ENCODE results near the gene GPC3.
A peak's percentile ranks its signal among the peaks of the same experiment; 100 is the strongest.

Gene GPC3

GRCh38 chrX:133985164-133985966 is at the start of gene GPC3:
Gene GPC3 (minus strand): TSS chrX:133985594.
- no peaks in the 10 kb centered on the region for H4K20me1 ChIP-seq (ENCODE audit: control insufficient read depth, insufficient read depth, low read depth, low read length)
- no peaks in the 10 kb centered on the region for H3K4me1 ChIP-seq (ENCODE audit: control insufficient read depth, low read length)
- H3K36me3 ChIP-seq (ENCODE audit: control insufficient read depth, low read length): no peaks in the 10 kb centered on the region
- no peaks in the 10 kb centered on the region for H3F3A ChIP-seq (ENCODE audit: control insufficient read depth, insufficient read depth)
- H3K9me3 ChIP-seq (ENCODE audit: control insufficient read depth, insufficient read depth, low read length): no peaks in the 10 kb centered on the region
- TF ChIP-seq EZH2phosphoT487 (IDR thresholded peaks at IDR 0.05; ENCODE audit: borderline replicate concordance, low read length) (no peak), CTCF (IDR thresholded peaks at IDR 0.05; ENCODE audit: low read depth, low read length, poor library complexity, severe bottlenecking) (no peak)
- no peak within 1 kb of the TSS for H3K4me2 ChIP-seq (ENCODE audit: low read length)
- H3K9me2 ChIP-seq (replicated peaks; ENCODE audit: control insufficient read depth, low read length): no peaks in the 10 kb centered on the region
- H3K27me3 ChIP-seq (ENCODE audit: control insufficient read depth, low read length): no peaks in the 10 kb centered on the region
- no peak within 1 kb of the TSS for H3K4me3 ChIP-seq (ENCODE audit: low read length)
- H3K79me2 ChIP-seq (ENCODE audit: control insufficient read depth, low read length): no peaks in the 10 kb centered on the region
- H3K27ac ChIP-seq (ENCODE audit: low read depth, low read length): no peak within 1 kb of the TSS

GRCh38 chrX:134032441-134032840 is 47.0 kb upstream of the GPC3 start:
- TF ChIP-seq CTCF (IDR thresholded peaks at IDR 0.05; ENCODE audit: low read depth, low read length, poor library complexity, severe bottlenecking): no peak
- TF ChIP-seq EZH2phosphoT487 (IDR thresholded peaks at IDR 0.05; ENCODE audit: borderline replicate concordance, low read length): no peak
- H3K27me3 ChIP-seq (ENCODE audit: control insufficient read depth, low read length): no peaks in the 10 kb centered on the region
- no peaks in the 10 kb centered on the region for H3K9me2 ChIP-seq (replicated peaks; ENCODE audit: control insufficient read depth, low read length)
- H3K4me3 ChIP-seq (ENCODE audit: low read length): no peak overlapping the region
- H3K9me3 ChIP-seq (ENCODE audit: control insufficient read depth, insufficient read depth, low read length): no peaks in the 10 kb centered on the region
- H3K79me2 ChIP-seq (ENCODE audit: control insufficient read depth, low read length): no peaks in the 10 kb centered on the region
- H3F3A ChIP-seq (ENCODE audit: control insufficient read depth, insufficient read depth): no peaks in the 10 kb centered on the region
- H3K4me1 ChIP-seq (ENCODE audit: control insufficient read depth, low read length): no peaks in the 10 kb centered on the region
- no peak overlapping the region for H3K4me2 ChIP-seq (ENCODE audit: low read length)
- H4K20me1 ChIP-seq (ENCODE audit: control insufficient read depth, insufficient read depth, low read depth, low read length): no peaks in the 10 kb centered on the region
- no peak overlapping the region for H3K27ac ChIP-seq (ENCODE audit: low read depth, low read length)
- no peaks in the 10 kb centered on the region for H3K36me3 ChIP-seq (ENCODE audit: control insufficient read depth, low read length)

GRCh38 chrX:134026565-134027311 is 41.3 kb upstream of the GPC3 start:
- Histone ChIP-seq H3K9me3 (ENCODE audit: control insufficient read depth, insufficient read depth, low read length) (no peaks in the 10 kb centered on the region), H3K79me2 (ENCODE audit: control insufficient read depth, low read length) (no peaks in the 10 kb centered on the region), H3K36me3 (ENCODE audit: control insufficient read depth, low read length) (no peaks in the 10 kb centered on the region), H3K4me1 (ENCODE audit: control insufficient read depth, low read length) (no peaks in the 10 kb centered on the region), H3F3A (ENCODE audit: control insufficient read depth, insufficient read depth) (no peaks in the 10 kb centered on the region), H3K9me2 (replicated peaks; ENCODE audit: control insufficient read depth, low read length) (no peaks in the 10 kb centered on the region), H3K27ac (ENCODE audit: low read depth, low read length) (no peak overlapping the region), H3K4me2 (ENCODE audit: low read length) (no peak overlapping the region), H3K27me3 (ENCODE audit: control insufficient read depth, low read length) (no peaks in the 10 kb centered on the region), H3K4me3 (ENCODE audit: low read length) (no peak overlapping the region), H4K20me1 (ENCODE audit: control insufficient read depth, insufficient read depth, low read depth, low read length) (no peaks in the 10 kb centered on the region)
- TF ChIP-seq EZH2phosphoT487 (IDR thresholded peaks at IDR 0.05; ENCODE audit: borderline replicate concordance, low read length) (no peak), CTCF (IDR thresholded peaks at IDR 0.05; ENCODE audit: low read depth, low read length, poor library complexity, severe bottlenecking) (peak; percentile 16)

All from DOHH2 (cell line).